T-helper 1 cell treated with Interleukin-12 subunit alpha and Interleukin-12 subunit beta and Interleukin-4 antibody, amounts not matched to agents 30 μg/mL and 1 μg/mL, for 36 hours (primary cell): ENCODE results near the gene LAMB3.
A peak's percentile ranks its signal among the peaks of the same experiment; 100 is the strongest.

Experiments used
- H3K27ac Mint-ChIP-seq: one replicate; pipeline ENCODE4 v1.8.0; 2021; ENCODE audit warnings: mild to moderate bottlenecking, mixed read lengths
- H3K27me3 Mint-ChIP-seq: one replicate; pipeline ENCODE4 v1.8.0; 2021; ENCODE audit warnings: low read depth, mixed read lengths
- H3K36me3 Mint-ChIP-seq: one replicate; pipeline ENCODE4 v1.8.0; 2021; ENCODE audit warnings: low read depth, mixed read lengths
- H3K4me1 Mint-ChIP-seq: one replicate; pipeline ENCODE4 v1.8.0; 2021; ENCODE audit warnings: low read depth, mixed read lengths
- H3K4me3 Mint-ChIP-seq: one replicate; pipeline ENCODE4 v1.8.0; 2021; ENCODE audit warnings: mild to moderate bottlenecking, moderate library complexity, mixed read lengths
- H3K9me3 Mint-ChIP-seq: one replicate; pipeline ENCODE4 v1.8.0; 2021; ENCODE audit warnings: mixed read lengths

LAMB3 gene

GRCh38 chr1:209651138-209651587, 1.1 kb downstream of the LAMB3 start:
- Mint-ChIP-seq H3K4me3 (peak overlapping the region; percentile 26), H3K27ac (peak overlapping the region; percentile 93), H3K27me3 (no peaks in the 10 kb centered on the region), H3K4me1 (peaks cover 64% of the 10 kb centered on the region), H3K36me3 (peaks cover 5% of the 10 kb centered on the region), H3K9me3 (no peaks in the 10 kb centered on the region)

DNA sequence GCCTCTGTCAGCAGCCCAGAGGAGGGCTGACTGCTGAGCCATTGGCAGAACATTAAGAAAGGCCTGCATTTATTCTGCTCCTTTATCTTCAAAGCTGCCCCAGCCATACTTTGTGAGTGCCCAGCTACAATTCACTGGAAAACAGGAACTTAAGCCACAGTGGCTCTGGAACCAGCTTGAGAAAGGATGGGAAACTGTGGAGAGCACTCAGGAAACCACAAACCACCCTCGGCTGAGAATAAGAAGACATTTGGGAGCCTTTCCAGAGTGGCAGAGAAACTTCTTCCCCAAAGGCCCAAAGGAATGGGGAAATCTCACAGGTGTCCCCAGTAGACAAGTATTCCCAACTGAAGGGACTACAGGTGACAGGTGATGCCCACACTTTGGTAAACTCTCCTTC, 1.8 kb downstream of the LAMB3 start:
- peaks cover 5% of the 10 kb centered on the region for H3K36me3 Mint-ChIP-seq
- H3K27ac Mint-ChIP-seq: peak overlapping the region; percentile 93
- peaks cover 66% of the 10 kb centered on the region for H3K4me1 Mint-ChIP-seq

DNA sequence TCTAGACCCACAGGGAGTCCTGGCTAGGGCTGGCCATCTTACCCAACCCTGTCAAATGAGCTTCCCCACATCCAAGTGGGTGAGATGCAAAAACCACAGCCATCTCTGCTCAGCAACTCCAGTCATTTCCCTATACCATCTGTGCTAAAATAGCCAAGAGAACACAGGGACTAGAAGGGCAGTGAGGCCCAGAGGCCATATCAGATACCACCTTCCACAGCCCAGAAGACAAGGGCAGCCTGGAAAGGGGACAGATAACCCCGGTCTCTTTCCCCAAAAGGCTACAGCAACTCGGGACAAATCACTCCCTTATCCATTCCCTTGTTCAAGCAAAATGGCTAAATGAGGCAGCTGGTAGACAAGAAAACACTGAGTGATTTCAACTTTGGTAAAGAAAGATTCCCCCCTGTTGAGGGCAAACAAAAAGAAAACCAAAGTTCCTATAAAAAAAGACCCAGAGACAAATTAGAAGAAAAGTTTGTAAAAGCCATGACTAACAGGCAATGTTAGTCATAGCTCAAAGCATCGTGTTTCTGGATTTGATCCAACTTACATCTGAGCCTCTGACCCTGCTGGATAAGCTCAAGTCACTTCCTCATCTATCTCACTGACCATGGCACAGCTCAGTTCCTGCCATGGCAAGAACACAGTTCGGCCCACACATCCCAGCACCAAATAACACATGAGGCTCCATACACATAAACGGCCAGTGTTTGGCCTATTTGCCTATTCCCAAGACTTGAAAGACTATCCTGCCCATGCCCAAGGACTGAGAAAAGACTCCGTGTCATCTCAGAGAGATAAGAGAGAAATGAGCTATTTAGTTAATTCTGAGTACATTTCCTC, 3.1 kb downstream of the LAMB3 start:
- Mint-ChIP-seq H3K27ac (no peak overlapping the region), H3K4me1 (peaks cover 61% of the 10 kb centered on the region)

More for the DNA sequence above, 1.8 kb downstream of the LAMB3 start:
- peak overlapping the region; percentile 43 for H3K4me3 Mint-ChIP-seq
- H3K9me3 Mint-ChIP-seq: no peaks in the 10 kb centered on the region
- H3K27me3 Mint-ChIP-seq: no peaks in the 10 kb centered on the region

DNA sequence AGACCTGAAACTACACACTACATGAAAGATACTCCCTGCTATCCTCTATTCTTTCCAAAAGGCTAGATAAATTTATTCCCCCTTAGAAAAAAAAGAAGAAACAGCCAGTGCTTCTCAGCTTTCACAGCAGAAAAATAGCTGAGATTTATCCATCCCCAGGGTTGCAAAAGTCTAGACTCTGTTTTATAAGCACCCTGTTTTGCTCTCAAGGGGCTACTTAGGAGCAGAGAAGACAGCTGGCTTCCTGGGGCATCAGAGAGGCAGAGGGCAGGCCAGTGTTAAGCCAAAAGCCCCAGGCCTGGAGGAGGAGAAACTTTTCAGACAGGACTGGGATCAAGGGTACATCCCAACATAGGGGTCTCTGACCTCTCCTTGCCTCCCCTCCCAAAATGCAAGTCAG, 3.9 kb downstream of the LAMB3 start:
- H3K4me3 Mint-ChIP-seq: no peak overlapping the region
- H3K4me1 Mint-ChIP-seq: peaks cover 56% of the 10 kb centered on the region

More for the DNA sequence above, 3.1 kb downstream of the LAMB3 start:
- H3K36me3 Mint-ChIP-seq: peaks cover 5% of the 10 kb centered on the region
- H3K27me3 Mint-ChIP-seq: no peaks in the 10 kb centered on the region
- no peak overlapping the region for H3K4me3 Mint-ChIP-seq
- H3K9me3 Mint-ChIP-seq: no peaks in the 10 kb centered on the region

DNA sequence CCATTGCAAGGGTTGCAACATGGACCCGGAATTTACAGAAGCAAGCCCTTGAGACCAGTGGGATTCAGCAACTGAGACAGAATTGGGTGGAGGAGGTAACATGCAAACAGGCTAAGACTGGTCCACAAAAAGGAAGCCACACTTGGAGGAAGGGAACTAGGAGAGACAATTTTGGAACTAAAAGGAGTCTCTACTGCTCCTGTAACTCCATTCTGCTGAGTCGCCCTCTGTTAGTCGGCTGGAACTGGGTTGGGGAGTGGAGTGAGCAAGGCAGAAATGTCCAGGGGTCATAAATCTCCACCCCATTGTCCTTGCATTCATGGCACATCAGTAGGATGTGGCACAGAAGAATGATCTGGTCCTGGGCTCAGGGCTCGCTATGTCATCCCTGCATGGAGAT, 5.1 kb downstream of the LAMB3 start:
- Mint-ChIP-seq H3K4me3 (no peak overlapping the region), H3K27ac (no peak overlapping the region), H3K9me3 (no peaks in the 10 kb centered on the region), H3K27me3 (no peaks in the 10 kb centered on the region), H3K4me1 (peaks cover 46% of the 10 kb centered on the region), H3K36me3 (peaks cover 5% of the 10 kb centered on the region)

More for the DNA sequence above, 3.9 kb downstream of the LAMB3 start:
- Mint-ChIP-seq H3K27ac (no peak overlapping the region), H3K9me3 (no peaks in the 10 kb centered on the region), H3K36me3 (peaks cover 5% of the 10 kb centered on the region), H3K27me3 (no peaks in the 10 kb centered on the region)

DNA sequence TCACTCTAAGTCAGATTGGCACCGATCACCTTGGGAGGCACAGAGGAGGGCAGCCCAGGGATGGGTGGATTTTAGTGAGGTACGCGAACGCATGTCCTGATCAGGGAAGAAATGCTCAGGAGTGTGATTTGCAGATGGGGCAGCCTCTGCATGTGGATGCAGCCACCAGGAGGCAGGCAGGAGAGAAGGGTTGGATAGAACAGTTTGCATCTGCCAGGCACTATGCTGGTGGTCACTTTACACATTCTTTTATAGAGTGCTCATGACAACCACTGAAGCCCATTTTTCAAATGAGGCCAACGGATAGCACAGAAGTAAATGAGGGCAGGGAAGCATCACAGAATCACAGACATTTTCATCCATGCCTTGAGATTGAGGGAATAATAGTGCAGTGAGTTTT, 5.7 kb downstream of the LAMB3 start:
- Mint-ChIP-seq H3K4me3 (no peak overlapping the region), H3K4me1 (peaks cover 42% of the 10 kb centered on the region), H3K27ac (no peak overlapping the region), H3K36me3 (peaks cover 5% of the 10 kb centered on the region), H3K9me3 (no peaks in the 10 kb centered on the region), H3K27me3 (no peaks in the 10 kb centered on the region)

DNA sequence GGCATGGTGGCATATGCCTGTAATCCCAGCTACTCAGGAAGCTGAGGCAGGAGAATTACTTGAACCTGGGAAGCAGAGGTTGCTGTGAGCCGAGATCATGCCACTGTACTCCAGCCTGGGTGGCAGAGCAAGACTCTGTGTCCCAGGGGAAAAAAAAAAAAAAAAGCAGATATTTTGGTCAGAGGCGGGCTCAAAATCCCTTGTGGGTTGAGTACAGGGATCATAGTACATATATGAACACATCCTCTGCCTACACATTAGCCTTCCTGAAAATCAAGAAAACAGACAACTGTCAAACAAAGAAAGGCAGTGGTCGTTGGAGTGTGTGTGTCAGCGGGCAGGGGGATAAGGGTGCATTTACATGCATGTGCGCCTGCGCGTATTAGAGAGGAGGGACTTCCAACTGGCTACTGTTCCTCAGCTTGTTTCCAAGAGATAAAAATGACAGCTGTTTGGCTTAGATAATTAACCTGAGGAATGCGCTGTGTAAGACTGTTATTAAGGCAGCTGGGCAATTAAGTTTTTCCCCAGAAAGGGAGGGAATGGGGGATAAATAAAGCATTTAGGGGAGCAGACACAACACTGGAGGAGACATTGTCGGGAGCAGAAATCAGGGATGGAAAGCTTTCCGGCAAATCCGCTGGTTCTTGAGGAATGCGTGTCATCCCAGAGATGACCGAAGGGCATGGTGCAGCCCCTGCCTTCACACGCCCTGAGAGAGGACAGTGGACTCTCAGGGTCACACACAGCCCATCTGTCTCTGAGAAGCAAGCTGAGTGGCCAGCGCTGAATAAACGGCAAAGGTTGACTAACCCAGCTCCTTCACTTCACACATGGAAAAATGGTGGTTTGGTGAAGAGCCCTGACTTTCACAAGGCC, 6.4 kb downstream of the LAMB3 start:
- Mint-ChIP-seq H3K27me3 (no peaks in the 10 kb centered on the region), H3K4me3 (no peak overlapping the region), H3K9me3 (no peaks in the 10 kb centered on the region), H3K4me1 (peaks cover 36% of the 10 kb centered on the region), H3K27ac (no peak overlapping the region), H3K36me3 (peaks cover 3% of the 10 kb centered on the region)

DNA sequence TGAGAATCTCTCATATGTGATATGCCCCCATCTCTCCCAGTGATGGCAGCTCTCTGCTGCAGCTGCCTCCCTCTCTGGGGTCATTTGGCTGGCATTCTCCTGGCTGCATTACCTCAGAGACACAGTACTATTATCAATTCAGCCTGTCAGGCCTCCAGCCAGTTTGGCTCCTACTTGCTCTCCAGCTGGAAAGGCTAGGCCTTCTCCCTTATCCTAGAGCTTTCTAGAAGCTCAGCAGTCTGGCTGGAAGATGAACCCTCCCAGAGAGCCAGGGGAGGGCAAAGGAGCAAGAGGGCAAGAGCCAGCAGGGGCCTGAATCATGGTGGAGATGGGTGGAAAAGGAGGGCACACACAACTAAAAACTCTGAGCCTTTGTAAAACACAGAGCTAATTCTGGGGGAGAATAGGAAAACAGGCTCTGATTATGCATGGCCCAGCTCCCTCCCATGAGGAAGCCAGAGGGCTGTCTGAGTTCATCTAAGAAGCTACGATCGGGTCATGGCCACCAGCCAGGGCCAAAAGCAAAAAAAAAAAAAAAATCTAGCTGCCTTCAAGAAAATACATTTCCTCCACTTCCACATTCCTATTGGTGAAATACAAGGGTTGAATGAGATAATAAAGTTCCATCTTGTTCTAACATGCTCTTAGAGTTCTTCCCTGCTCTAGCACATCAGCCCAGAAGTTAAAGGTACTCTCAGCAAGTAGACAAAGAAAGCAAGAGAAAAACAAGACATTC, 8.8 kb downstream of the LAMB3 start:
- Mint-ChIP-seq H3K27me3 (no peaks in the 10 kb centered on the region), H3K4me1 (peaks cover 17% of the 10 kb centered on the region), H3K4me3 (no peak overlapping the region), H3K9me3 (no peaks in the 10 kb centered on the region), H3K36me3 (no peaks in the 10 kb centered on the region), H3K27ac (no peak overlapping the region)

DNA sequence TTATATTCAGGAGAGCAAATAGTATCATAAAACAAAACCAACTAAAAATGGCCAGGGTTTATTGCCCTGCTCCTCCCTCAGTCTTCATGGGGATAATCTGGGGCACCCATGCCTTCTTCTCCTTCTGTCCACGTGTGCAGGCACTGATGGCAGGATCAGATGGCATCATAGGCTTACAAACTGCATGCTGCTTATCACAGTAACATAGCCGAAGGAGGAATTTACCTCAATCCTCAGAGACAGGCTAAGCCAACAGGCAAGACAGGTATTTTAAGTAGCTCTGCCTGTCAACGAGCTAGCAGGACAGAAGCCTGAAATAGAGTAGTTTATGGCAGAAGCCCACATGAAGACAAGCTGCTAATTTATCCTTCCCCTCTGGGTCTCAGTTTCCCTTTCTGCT, 9.4 kb downstream of the LAMB3 start:
- peaks cover 3% of the 10 kb centered on the region for H3K36me3 Mint-ChIP-seq
- H3K27ac Mint-ChIP-seq: no peak overlapping the region
- no peaks in the 10 kb centered on the region for H3K9me3 Mint-ChIP-seq
- peaks cover 4% of the 10 kb centered on the region for H3K27me3 Mint-ChIP-seq
- H3K4me3 Mint-ChIP-seq: no peak overlapping the region
- peaks cover 10% of the 10 kb centered on the region for H3K4me1 Mint-ChIP-seq

GRCh38 chr1:209641832-209642172, 10.4 kb downstream of the LAMB3 start:
- Mint-ChIP-seq H3K27ac (no peak overlapping the region), H3K9me3 (no peaks in the 10 kb centered on the region), H3K4me1 (peaks cover 9% of the 10 kb centered on the region), H3K4me3 (no peak overlapping the region), H3K27me3 (peaks cover 4% of the 10 kb centered on the region), H3K36me3 (peaks cover 7% of the 10 kb centered on the region)

- Mint-ChIP-seq H3K9me3 (no peaks in the 10 kb centered on the region), H3K36me3 (peaks cover 12% of the 10 kb centered on the region), H3K4me3 (no peak overlapping the region), H3K27ac (peak overlapping the region; percentile 24), H3K27me3 (peaks cover 4% of the 10 kb centered on the region), H3K4me1 (peaks cover 17% of the 10 kb centered on the region)
Observed at GRCh38 chr1:209635850-209636249, 16.4 kb downstream of the LAMB3 start.

DNA sequence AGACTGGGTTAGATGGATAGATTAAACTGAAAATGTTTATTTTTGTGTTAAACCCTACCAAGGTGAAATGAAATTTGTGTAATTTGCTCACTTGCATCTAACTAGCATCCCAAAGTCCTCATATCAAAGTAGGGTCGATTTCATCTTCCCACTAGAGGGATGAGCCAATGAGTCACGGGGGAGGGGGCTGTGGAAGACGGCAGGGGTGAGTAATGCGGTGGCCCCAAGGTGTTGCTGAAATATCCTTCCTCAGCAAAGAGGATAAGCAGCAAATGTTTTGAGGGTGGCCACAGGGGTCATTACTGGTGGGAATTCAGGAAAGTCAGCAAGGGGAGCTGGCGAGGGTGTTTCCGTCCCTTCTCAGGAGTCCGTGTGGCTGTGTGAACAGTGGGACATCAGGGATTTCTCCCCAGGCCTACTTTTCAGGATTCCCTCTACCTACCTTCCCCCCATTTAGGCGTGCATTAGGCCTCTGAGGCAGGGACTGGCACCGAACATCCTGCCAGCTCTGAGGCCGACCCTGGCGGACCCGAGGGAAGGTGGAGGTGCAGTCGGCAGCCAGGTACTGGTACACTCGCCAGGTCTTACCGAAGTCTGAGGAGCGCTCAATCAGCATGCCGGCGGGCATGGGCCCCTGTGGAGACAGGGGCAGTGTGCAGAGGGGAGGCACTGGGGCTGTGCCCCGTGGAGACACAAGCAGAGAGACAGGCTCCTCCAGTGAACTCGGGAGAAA, 18.1 kb downstream of the LAMB3 start:
- H3K27ac Mint-ChIP-seq: no peak overlapping the region
- no peak overlapping the region for H3K4me3 Mint-ChIP-seq
- no peaks in the 10 kb centered on the region for H3K9me3 Mint-ChIP-seq
- H3K36me3 Mint-ChIP-seq: peaks cover 12% of the 10 kb centered on the region
- peaks cover 4% of the 10 kb centered on the region for H3K27me3 Mint-ChIP-seq
- H3K4me1 Mint-ChIP-seq: peaks cover 17% of the 10 kb centered on the region

DNA sequence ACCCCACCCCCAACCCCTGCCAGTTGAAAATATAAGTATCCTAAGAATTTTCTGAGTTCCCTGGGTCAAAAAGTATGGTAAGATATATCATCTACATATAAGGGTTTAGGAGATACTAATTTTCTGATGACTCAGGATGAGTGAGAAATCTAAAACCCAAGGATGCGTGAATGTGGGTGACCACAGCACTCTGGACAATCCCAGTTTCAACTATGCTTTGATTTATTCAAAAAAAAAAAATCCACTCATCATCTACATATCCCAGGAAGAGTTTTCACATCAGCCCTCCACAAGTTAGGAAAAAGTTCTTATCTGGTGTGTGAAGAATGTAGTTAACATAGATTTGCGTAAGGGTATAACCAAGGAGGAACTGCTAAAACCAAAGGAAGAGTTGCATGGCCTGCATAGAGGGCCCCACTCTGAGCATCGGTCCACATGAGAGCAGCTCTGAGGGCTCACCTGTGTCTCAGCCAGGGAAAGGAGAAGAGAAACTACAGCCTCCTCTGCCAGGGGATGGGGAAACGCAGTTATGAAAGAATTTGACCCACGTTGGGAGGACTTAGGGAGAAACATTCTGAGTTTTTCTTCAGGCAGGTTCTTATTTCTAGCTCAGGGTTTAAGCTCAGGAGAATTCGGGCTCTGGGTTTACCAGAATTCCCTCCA, 18.8 kb downstream of the LAMB3 start:
- Mint-ChIP-seq H3K4me3 (no peak overlapping the region), H3K27ac (no peak overlapping the region), H3K9me3 (no peaks in the 10 kb centered on the region), H3K4me1 (peaks cover 18% of the 10 kb centered on the region), H3K27me3 (peaks cover 4% of the 10 kb centered on the region), H3K36me3 (peaks cover 12% of the 10 kb centered on the region)
